HG03039 (cell line): ENCODE measurements around the gene NOTCH3.

ENCODE experiments used
- ATAC-seq: cut with Tn5 transposase; IDR thresholded peaks from one replicate; pipeline ENCODE4 v1.9.1; 2021; ENCODE audit warnings: mild to moderate bottlenecking, moderate library complexity; ENCODE audit not compliant: unreplicated experiment

NOTCH3 gene

DNA sequence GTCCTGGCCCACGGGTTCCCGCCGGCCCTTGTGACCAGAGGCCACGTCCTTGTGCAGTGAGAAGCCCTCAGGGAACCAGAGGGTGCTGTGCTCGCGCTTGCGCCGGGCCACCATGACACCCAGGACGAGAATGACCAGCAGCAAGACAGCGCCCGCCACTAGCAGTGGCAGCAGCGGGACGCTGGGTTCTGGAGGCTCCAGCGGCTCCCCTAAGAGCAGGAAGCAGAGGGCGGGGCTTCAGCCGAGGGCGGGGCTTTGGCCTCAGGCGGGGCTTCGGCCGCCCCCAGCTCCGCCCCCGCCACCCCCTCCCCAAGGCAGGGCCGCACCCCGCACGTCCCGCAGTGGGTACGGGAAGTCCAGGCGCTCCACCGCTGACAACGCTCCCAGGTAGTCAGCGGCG lies 30.4 kb downstream of the NOTCH3 start:
- ATAC-seq: no peak

DNA sequence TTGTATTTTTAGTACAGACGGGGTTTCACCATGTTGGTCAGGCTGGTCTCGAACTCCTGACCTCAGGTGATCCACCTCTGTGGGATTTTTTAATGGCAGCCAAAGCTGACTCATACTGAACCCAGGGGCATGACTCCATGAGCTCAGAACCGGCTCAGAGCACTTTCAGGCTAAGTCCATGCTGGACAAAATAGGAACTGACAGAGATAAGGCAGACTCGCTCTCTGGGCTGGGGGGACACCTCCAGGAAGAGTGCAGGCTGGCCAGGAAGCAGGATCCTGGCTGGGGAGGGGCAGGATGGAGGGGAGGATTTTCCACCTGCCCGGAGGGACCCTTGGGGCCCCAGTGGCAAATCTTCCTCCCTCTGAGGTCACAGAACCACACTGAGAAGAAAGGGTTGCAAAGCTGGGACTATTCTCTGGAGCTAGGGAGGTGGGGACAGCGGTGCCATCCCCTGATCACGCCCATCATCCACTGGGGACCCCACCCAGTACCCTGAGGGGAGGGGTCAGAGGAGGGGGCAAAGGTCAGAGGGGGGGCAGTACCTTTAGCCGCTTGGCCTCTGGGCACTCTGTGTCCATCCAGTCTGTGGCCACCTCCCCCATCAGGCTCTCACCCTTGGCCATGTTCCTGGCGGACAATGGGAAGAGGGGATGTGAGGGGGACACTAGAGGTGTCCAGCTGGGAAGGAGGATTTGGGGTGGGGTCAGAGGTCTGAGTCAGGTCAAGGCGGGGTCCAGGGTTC lies 31.1 kb downstream of the NOTCH3 start:
- no peak for ATAC-seq

DNA sequence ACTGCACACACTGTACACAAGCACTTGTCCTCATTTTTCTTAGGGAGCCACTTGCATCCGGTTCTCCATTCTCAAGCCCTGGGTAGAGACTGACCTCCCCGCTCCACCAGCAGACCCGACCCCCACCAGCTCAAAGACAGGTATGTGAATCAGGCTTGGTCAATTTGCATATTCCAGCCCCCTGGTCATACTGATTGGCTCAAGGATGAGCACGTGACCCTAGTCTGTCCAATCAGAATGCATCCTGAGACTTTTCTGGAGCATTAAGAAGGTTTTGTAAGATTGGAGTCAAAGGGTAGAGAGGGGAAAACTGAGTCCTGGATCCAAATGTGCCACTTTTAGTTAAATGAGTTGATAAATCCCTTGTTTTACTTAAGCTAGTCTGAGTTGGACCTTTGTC lies 34.1 kb downstream of the NOTCH3 start:
- no peak for ATAC-seq

DNA sequence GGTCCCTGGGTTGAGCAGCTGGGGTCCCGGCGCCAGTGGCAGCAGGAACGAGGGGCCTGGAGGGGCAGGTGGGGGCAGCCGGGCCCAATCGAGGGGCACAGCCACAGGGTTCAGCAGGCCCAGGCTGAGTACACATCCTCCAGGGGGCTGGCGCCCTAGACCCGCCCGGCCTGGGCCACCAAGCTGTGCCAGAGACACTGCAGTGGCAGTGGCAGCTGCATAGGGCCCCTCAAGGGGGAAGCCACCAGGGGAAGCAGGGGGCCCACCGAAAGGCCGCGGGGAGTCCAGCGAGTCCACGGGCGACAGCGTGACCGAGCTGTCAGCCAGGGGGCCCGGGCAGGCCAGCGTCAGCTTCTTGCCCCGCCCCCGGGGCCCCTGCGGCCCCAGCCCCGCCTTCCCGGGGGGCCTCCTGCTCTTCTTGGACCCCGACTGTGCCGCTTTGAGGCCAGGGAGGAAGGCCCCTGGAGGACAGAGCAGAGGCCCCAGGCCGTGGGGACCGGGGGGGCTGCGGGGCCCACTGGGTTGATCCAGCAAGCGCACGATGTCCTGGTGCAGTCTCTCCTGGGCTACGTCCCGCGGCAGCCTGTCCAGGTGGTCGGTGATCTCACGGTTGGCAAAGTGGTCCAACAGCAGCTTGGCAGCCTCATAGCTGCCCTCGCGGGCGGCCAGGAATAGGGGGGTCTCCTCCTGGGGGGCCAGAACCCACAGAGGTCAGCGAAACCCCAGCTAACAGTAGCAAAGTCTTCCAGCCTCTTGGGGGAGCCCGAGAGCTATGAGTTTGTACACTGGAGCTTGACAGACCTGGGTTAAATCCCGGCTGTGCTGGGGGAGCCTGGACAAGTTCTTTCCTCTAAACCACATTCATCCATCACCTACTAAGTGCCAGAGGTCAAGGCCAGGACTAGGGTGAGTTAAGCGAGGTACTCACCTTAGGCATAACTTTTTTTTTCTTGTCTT lies 39.5 kb downstream of the NOTCH3 start:
- no peak for ATAC-seq

DNA sequence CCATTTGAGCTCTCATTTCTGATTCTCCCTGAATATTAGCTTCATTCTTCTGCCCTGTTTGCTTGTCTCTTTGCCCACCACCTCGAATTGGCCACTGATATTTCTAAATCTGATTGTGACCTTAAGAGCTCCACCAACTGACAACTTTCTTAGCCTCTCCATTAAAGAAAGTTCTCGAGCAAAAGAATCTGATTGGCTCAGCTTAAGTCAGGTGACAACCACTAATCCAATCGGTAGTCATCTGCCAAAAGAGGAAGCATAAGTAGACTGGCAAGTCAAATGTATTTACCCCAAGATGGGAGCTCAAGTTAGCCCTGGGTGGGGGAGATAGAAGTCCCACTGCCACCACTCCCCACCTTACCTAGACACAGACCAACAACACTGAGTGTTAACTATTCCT lies 41.5 kb downstream of the NOTCH3 start:
- no peak for ATAC-seq

DNA sequence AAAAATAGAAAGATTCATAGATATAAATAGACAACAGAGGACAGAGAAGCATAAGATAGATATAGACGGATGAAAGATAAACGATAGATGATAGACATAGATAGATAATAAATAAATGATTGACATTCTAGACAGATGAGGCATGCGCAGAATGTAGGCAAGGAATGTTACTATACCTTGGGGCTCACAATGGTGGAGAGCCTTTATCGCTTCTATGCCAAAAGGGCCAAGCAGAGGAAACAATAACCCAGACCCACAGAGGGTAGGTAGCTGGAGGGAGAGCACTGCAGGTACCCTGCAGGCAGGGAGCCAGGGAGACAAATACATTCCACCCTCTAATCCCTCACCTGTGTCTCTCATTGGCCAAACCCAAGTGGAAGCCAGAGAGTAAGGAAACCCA lies 44.4 kb downstream of the NOTCH3 start:
- ATAC-seq: no peak

DNA sequence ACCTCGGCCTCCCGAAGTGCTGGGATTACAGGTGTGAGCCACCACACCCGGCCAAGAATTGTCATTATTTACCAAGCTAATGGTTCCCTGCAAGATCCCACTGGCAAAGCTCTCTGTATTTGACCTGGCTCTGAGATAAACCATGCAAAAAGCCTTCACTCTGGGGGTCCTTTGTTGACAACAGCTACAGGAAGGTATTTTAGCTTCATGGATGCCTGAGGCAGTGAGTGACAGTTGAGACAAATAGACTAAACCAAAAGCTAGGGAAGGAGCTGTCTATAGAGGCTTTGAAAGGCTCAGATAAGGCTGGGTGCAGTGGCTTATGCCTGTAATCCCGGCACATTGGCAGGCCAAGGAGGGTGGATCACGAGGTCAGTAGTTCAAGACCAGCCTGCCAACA lies 45.5 kb downstream of the NOTCH3 start:
- no peak for ATAC-seq

DNA sequence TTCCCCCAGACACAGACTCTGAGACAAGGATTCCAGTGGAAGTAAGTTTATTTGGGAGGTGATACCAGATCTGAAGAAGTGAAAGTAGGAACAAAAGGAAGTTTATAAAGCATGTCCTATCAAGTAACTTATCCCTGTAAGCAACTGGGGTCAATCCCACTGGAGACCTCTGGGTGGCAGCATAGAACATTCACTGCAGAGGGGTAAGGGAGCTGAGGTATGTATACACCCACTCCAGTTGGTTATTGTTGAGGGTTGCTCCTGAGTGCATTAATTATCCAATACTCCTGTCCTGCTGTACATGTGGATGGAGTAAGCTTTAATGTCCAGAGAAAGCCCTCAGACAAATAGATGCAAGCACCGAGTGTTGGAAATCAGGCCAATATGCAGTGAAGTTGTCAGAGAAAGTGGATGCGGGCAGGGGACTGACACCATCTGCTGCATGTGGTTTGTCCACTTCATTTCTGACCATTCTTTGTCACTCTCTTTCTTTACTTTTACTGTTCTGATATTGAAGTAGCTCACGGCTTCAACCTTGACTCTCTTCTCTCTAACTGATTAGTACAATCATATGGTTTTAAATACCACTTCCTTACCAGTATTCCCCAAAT lies 46.7 kb downstream of the NOTCH3 start:
- no peak for ATAC-seq

DNA sequence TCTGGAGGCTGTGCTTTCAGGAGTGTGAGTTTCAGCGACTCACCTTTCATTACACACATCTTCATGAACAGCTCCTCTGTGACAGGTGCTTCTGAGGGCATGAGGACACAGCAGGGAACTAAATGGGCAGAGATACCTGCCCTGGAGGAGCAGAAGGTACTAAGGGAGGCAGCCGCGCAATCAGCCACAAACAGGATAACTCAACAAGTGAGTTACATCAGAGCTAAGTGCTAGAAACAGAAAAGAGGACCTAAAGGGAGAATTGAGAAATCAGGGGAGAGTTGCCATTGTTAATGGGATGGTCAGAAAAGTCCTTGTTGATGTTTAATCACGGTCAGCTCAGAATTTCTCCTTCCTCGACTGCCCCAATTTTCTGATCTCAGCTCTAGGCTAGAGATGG lies 51.1 kb downstream of the NOTCH3 start:
- no peak for ATAC-seq

DNA sequence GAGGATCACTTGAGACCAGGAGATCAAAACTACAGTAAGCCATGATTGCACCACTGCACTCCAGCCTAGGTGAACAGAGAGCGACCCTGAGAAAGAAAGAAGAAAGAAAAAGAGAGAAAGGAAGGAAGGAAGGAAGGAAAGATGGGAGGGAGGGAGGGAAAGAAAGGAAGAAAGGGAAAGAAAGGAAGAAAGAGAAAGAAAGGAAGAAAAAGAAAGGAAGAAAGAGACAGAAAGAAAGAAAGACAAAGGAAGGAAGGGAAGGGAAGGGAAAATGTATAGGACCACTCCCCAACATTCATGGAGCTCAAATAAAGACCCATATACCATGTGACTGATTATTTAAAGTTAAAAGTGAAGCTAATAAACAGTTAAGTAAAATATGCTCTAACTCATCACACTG lies 53.7 kb downstream of the NOTCH3 start:
- no peak for ATAC-seq

DNA sequence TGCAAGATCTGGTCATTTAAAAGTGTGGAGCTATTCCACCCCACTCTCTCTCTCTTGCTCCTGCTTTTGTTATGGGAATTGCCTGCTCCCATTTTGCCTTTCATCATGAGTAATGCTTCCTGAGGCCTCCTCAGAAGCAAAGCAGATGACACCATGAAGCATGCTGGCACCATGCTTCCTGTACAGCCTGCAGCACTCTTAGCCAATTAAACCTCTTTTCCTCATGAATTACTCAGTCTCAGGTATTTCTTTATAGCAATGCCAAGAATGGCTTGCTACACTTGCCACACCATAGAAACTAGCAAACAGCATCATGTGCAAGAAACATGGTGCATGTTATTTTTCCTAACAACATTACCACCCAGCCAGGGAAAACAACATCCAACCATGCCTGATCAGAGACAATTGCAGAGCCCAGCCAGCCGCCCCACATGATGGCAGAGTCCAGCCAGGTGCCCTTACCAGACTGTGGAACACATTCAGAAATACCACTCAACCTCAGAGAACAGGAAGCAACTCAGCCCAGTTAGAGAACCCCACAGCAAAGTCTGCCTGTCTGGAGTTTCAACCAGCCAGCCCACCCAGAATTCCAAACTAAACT lies 56.6 kb downstream of the NOTCH3 start:
- ATAC-seq: no peak

DNA sequence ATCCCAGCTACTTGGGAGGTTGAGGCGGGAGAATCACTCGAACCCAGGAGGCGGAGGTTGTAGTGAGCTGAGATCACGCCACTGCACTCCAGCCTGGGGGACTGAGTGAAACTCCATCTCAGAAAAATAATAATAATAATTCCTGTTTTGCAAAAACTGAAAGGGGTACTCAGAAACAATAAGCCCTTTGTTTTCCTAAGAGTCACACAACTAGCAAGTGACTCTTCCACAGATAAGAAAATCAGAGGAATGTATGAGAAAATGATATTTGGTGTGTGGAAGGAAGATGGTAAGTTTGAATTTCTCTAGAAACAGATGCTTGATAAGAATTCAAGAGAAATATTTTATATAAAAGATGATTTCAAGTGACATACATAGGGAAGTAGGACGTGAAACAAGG lies 58.5 kb downstream of the NOTCH3 start:
- ATAC-seq: no peak

DNA sequence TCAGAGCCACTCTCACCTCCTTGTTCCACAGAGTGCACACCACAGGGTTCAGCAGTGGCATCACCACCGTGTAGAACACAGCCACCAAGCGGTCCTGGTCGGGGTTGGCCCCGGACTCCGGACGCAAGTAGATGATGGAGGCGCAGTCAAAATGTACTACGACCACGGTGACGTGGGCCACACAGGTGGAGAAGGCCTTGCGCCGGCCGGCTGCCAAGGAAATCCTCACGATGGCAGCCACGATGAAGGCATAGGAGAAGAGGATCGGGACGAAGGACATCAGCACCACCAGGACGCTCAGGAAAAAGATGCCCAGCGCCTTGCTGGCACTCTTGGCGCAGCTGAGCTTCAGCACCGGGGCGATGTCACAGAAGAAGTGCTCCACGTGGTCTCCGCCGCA lies 59.7 kb downstream of the NOTCH3 start:
- ATAC-seq: no peak

DNA sequence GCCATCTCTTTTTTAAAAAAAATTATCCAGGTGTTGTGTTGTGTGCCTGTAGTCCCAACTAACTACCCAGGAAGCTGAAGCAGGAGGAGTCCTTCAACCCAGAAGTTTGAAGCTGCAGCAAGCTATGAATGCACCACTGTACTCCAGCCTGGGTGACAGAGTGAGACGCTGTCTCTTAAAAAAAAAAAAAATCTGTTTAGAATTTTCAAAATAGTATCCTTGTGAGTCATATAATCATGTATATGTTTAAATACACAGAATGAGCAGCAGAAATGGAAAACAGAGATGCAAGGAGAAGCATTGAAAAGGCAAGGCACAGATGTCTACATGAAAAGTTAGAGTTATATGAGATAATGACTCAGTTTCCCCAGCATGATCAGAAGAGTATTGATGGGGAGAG lies 62.4 kb downstream of the NOTCH3 start:
- ATAC-seq: no peak

DNA sequence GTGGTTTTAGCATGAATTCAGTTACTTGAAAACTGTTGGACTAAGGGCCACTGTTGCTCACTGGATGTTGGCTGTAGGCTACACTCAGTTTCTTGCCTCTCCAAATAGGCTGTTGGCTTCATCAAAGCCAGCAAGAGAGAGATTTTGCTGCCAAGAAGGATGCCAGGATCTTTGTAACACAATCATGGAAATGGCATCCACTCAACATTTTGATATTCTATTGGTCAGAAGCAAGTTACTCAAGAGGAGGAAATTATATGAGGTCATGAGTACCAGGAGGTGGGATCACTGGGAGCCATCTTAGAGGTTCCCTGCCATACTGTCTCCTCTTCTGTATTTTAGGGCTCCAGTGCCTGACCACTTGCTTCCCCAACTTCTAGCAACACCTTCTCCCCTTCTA lies 63.0 kb downstream of the NOTCH3 start:
- ATAC-seq: no peak

DNA sequence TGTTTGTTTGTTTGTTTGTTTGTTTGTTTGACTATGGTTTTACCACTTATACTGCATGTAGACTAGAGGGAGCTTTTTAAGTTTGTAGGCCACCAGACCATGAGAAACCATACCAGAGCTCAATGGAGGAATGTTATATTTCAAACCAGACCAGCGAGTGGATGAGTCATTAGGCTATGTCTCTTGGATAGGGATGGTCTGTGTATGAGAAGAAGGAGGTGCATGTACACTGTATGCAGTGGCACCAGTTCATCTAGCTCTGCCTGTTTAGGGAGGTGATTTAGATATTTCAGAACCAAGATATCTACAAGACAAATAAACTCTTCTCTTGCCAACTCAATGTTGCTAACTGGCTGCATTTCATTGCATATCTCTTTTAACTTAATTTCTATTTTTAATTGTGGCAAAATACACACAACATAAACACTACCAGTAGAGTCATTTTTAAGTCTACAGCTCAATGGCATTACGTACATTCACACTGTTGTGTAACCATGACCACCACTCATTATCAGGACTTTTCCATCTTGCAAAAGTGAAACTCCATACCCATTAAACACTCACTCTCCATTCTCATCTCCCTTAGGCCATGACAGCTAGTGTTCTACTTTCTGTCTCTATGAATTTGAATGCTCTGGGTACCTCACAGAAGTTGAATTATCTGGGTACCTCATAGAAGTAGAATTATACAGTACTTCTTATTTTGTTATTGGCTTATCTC lies 64.4 kb downstream of the NOTCH3 start:
- ATAC-seq: no peak

DNA sequence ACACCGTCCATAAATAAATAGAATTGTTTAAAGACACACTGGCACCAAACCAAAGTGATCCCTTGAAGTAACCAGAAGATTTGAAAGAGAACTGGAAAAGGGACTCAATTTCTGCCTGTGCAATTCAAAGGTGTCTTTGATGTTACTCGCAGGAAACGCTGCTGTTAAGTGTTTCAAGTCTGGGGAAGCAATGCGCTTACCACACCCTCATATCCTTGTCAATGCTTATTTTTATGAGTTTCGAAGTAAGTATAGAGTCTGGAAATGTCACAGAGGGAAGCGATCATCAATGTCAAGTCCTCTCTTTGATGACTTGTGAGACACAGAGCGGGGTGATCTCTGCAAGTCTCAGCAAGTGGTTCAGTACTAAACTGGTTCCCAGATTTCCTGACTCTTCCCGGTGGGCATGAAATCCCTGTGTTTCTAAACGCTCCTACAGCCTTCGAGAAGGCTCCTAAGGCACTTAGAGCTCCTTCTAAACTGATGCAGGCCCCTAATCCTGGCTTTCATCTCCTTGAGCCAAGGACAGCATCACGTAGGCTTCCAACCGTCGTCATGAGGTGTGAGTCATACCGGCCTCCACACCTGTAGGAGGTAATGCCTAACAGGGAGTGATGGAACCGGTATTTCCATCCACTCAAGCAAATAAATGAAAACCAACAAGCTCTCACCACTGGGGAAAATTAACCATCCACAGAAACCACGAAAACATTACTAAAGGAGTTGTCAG lies 70.8 kb downstream of the NOTCH3 start:
- no peak for ATAC-seq

DNA sequence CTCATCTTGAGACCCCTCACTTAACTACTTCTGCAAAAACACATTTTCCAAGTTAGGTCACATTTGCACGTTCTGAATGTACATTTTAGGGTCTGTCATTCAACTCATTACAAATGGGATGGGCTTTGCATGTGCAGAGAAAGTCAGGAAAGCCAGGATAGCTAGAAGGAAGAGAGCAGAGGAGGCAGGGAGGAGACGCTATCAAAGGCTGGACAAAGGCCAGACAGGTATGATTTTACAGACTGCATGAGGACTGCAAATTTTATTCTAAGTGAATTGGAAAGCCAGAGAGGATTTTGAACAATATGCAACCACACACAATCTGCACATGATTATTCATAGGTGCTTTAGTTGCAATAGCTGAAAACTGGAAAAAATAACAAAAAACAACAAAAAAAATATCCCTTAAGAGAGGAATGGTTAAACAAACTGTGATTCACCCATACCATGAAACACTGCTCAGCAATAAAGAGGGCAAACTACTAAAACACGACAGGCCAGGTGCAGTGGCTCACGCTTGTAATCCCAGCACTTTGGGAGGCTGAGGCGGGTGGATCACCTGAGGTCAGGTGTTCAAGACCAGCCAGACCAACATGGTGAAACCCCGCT lies 72.5 kb downstream of the NOTCH3 start:
- no peak for ATAC-seq

DNA sequence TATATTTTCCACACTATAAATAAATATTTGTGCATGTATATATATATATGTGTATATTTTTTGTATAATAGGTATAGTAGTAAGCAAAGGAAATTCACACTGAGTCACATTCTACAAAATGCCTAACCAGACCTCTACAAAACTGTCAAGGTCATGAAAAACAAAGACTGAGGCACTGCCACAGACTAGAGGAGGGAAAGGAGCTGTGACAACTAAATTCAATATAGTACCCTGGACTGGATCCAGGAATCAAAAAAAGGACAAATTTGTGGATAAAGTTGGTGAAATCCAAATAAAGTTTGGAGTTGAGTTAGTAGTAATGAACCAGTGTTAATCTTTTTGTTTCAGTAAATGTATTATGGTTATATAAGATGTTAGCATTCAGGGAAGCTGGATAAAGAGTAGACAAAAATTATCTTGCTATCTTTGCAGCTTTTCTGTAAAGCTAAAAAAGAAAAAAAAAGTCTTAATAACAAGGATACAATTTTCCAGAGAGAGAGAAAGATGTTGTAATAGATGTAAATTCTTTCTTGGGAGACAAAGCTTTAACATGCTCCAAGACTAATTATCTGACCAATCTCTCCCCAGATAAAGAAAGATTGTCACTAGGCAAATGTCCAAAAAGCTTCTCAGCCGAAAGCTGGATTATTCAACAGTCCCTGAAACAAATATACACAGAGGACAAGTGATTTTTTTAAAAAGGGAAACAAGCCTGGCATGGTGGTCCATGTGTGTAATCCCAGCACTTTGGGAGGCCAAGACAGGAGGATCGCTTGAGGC lies 74.5 kb downstream of the NOTCH3 start:
- ATAC-seq: no peak
